Fibroblast of lung (primary cell): ENCODE measurements around the gene ZNF280B.

Experiments used
- EZH2 ChIP-seq: IDR thresholded peaks from 2 replicates; pipeline ENCODE4 v1.5.1; 2012; ENCODE audit warnings: low read length, control low read depth, mild to moderate bottlenecking; ENCODE audit errors: missing control alignments
- TF ChIP-seq, protein P1 (sequence below), 2 donors: IDR thresholded peaks in 1 of 2; conservative IDR thresholded peaks in 1 of 2; 1 replicate in 1 of 2; 2 replicates in 1 of 2; pipeline ENCODE4 v1.5.1; 2011 to 2012; ENCODE audit warnings: low read length in 2 of 2, control low read depth in 1 of 2, inconsistent platforms in 1 of 2, low read depth in 1 of 2, mild to moderate bottlenecking in 1 of 2

DNA sequence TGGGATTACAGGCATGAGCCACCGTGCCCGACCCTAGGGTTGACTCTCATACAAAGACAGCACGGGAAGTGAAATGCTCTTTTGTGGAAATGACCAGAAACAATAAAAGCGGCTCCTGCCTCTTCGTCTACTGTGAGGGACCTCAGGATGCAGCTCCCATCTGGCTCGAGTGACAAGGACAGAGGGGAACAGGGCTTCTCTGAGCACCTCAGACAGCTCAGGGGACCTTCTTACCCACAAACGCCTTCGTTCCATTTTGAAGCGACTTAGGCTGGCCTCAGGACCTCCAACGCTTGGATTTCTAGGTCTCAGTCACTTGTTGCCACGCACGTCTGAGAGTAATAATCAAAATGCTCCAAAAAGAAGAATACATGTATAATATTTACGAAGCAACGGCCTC is 48.0 kb upstream of the ZNF280B start:
- TF ChIP-seq EZH2: no peak
- TF ChIP-seq, protein P1, sequence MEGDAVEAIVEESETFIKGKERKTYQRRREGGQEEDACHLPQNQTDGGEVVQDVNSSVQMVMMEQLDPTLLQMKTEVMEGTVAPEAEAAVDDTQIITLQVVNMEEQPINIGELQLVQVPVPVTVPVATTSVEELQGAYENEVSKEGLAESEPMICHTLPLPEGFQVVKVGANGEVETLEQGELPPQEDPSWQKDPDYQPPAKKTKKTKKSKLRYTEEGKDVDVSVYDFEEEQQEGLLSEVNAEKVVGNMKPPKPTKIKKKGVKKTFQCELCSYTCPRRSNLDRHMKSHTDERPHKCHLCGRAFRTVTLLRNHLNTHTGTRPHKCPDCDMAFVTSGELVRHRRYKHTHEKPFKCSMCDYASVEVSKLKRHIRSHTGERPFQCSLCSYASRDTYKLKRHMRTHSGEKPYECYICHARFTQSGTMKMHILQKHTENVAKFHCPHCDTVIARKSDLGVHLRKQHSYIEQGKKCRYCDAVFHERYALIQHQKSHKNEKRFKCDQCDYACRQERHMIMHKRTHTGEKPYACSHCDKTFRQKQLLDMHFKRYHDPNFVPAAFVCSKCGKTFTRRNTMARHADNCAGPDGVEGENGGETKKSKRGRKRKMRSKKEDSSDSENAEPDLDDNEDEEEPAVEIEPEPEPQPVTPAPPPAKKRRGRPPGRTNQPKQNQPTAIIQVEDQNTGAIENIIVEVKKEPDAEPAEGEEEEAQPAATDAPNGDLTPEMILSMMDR (conservative IDR thresholded peaks at IDR 0.05 in 1 of 2, IDR thresholded peaks at IDR 0.05 in 1 of 2; ENCODE audit: low read depth in 1 of 2, low read length in 2 of 2): no peak
